Peyer's patch (tissue), 4 donors: ENCODE data around the gene CD52. TPM values are rescaled to one million over a fixed set of nuclear protein-coding genes. Genes with fewer than 3 reads are reported as not detected.

Source experiments
- DNase-seq, 3 donors: peaks; one replicate each; pipeline ENCODE4 v3.0.0-alpha.2; 2017 to 2019
- H3K27ac ChIP-seq, 4 donors: fragments of 200-600 bp; sonication (generic); one replicate each; pipeline ENCODE4 v1.5.1; 2016 to 2019
- H3K27me3 ChIP-seq, 2 donors: fragments of 200-600 bp; sonication (generic); one replicate each; pipeline ENCODE4 v1.5.1; 2019
- H3K36me3 ChIP-seq, 3 donors: fragments of 200-600 bp; sonication (generic); one replicate each; pipeline ENCODE4 v1.5.1; 2016 to 2019
- H3K4me1 ChIP-seq, 4 donors: fragments of 200-600 bp; sonication (generic); one replicate each; pipeline ENCODE4 v1.5.1; 2016 to 2019
- H3K4me3 ChIP-seq, 4 donors: fragments of 200-600 bp; sonication (generic); 1 replicate in 3 of 4; 2 replicates in 1 of 4; pipeline ENCODE4 v1.5.1; 2016 to 2019; ENCODE audit warnings: mild to moderate bottlenecking in 1 of 4
- H3K9me3 ChIP-seq, 4 donors: fragments of 200-600 bp; sonication (generic); one replicate each; pipeline ENCODE4 v1.5.1; 2016 to 2019; ENCODE audit warnings: mild to moderate bottlenecking in 1 of 4
- CTCF ChIP-seq, 6 experiments: fragments of 450-650 bp in 4 of 6; fragments of 200-600 bp in 2 of 6; sonication (generic) in 1 of 6; IDR thresholded peaks; one replicate each; pipeline ENCODE4 v1.5.1; 2017 to 2019; ENCODE audit warnings: antibody characterized with exemption in 6 of 6, mild to moderate bottlenecking in 3 of 6, moderate library complexity in 1 of 6
- POLR2A ChIP-seq, 2 donors: fragments of 450-650 bp; IDR thresholded peaks; one replicate each; pipeline ENCODE4 v1.5.1; 2017; ENCODE audit warnings: antibody characterized with exemption in 2 of 2, mild to moderate bottlenecking in 2 of 2, moderate library complexity in 2 of 2
- total RNA-seq, 4 donors: library from RNA; depleted of rRNA; stranded (reverse); fragments of >200 nt; gene quantifications; one replicate each; pipeline ENCODE4 v1.1.0, GENCODE V29; 2016

Gene CD52
- total RNA-seq, 4 donors from 2014 or later, result 4.7 to 135 (median 13.6) TPM

- TF ChIP-seq POLR2A (IDR thresholded peaks at IDR 0.05), result no peak
- DNase-seq, result no peak
- no peaks in the 10 kb centered on the region for H3K9me3 ChIP-seq
Observed at GRCh38 chr1:26293911-26294463, 23.8 kb upstream of the CD52 start.

GRCh38 chr1:26295194-26296138 lies 22.3 kb upstream of the CD52 start:
- Histone ChIP-seq H3K36me3 (no peaks in the 10 kb centered on the region), H3K27ac (no peak overlapping the region), H3K9me3 (no peaks in the 10 kb centered on the region), H3K4me3 (no peak overlapping the region), H3K27me3 (no peaks in the 10 kb centered on the region), H3K4me1 (peaks cover 0 to 26% (median 14%) of the 10 kb centered on the region in 4 donors)
- no peak for TF ChIP-seq POLR2A (IDR thresholded peaks at IDR 0.05)
- no peak for DNase-seq

More at GRCh38 chr1:26293911-26294463, 23.8 kb upstream of the CD52 start:
- H3K4me3 ChIP-seq, result no peak overlapping the region
- peaks cover 0 to 41% (median 28%) of the 10 kb centered on the region in 4 donors for H3K4me1 ChIP-seq
- no peaks in the 10 kb centered on the region for H3K27me3 ChIP-seq
- H3K36me3 ChIP-seq, result no peaks in the 10 kb centered on the region
- H3K27ac ChIP-seq, result no peak overlapping the region

GRCh38 chr1:26296340-26297056 lies 21.3 kb upstream of the CD52 start:
- TF ChIP-seq CTCF (IDR thresholded peaks at IDR 0.05), result no peak
- TF ChIP-seq POLR2A (IDR thresholded peaks at IDR 0.05), result no peak
- Histone ChIP-seq H3K4me1 (peaks cover 0 to 16% (median 6%) of the 10 kb centered on the region in 4 donors), H3K36me3 (no peaks in the 10 kb centered on the region), H3K27me3 (no peaks in the 10 kb centered on the region), H3K9me3 (no peaks in the 10 kb centered on the region), H3K27ac (no peak overlapping the region), H3K4me3 (no peak overlapping the region)
- no peak for DNase-seq

GRCh38 chr1:26297057-26297790 lies 20.5 kb upstream of the CD52 start:
- TF ChIP-seq CTCF (IDR thresholded peaks at IDR 0.05) (no peak), POLR2A (IDR thresholded peaks at IDR 0.05) (no peak)
- H3K4me3 ChIP-seq, result no peak overlapping the region
- no peak overlapping the region for H3K27ac ChIP-seq
- H3K9me3 ChIP-seq, result no peaks in the 10 kb centered on the region
- no peak for DNase-seq
- no peaks in the 10 kb centered on the region for H3K27me3 ChIP-seq
- no peaks in the 10 kb centered on the region for H3K36me3 ChIP-seq
- H3K4me1 ChIP-seq, result peaks cover 0 to 9% (median under 1%) of the 10 kb centered on the region in 4 donors

- H3K4me1 ChIP-seq, result peaks cover 0 to 3% (median 0%) of the 10 kb centered on the region in 4 donors
- H3K27ac ChIP-seq, result no peak overlapping the region
- no peaks in the 10 kb centered on the region for H3K36me3 ChIP-seq
- DNase-seq, result peak in 1 of 3 donors; percentile 38
- H3K4me3 ChIP-seq, result no peak overlapping the region
- no peaks in the 10 kb centered on the region for H3K27me3 ChIP-seq
- no peaks in the 10 kb centered on the region for H3K9me3 ChIP-seq
- TF ChIP-seq POLR2A (IDR thresholded peaks at IDR 0.05), result no peak
- TF ChIP-seq CTCF (IDR thresholded peaks at IDR 0.05), result no peak
Observed at GRCh38 chr1:26297791-26298124, 20.0 kb upstream of the CD52 start.

- Histone ChIP-seq H3K36me3 (no peaks in the 10 kb centered on the region), H3K4me1 (peaks cover 0 to 5% (median under 1%) of the 10 kb centered on the region in 4 donors), H3K27ac (no peak overlapping the region), H3K27me3 (no peaks in the 10 kb centered on the region), H3K9me3 (no peaks in the 10 kb centered on the region), H3K4me3 (no peak overlapping the region)
- no peak for TF ChIP-seq POLR2A (IDR thresholded peaks at IDR 0.05)
- TF ChIP-seq CTCF (IDR thresholded peaks at IDR 0.05), result no peak
- DNase-seq, result peak in 1 of 3 donors; percentile 37
Observed at GRCh38 chr1:26300578-26301275, 17.0 kb upstream of the CD52 start.
